H9 (cell line): ENCODE measurements around the gene CPT1A. TPM values are rescaled to one million over a fixed set of nuclear protein-coding genes. Genes with fewer than 3 reads are reported as not detected.

ENCODE experiments used
- DNase-seq: peaks from one replicate; pipeline ENCODE4 v3.0.0-alpha.2; 2017
- H2AFZ ChIP-seq: one replicate; pipeline ENCODE4 v1.6.1; 2013; ENCODE audit warnings: mild to moderate bottlenecking, low read length, control low read depth, moderate library complexity
- H2AK5ac ChIP-seq: 2 replicates; pipeline ENCODE4 v1.6.1; 2013; ENCODE audit warnings: low read length, control low read depth, mixed read lengths; ENCODE audit not compliant: insufficient read length
- H2BK120ac ChIP-seq: one replicate; pipeline ENCODE4 v1.6.1; 2013; ENCODE audit warnings: low read depth, mild to moderate bottlenecking, low read length, control low read depth, inconsistent platforms; ENCODE audit not compliant: poor library complexity, severe bottlenecking
- H2BK12ac ChIP-seq: 2 replicates; pipeline ENCODE4 v1.6.1; 2013; ENCODE audit warnings: low read length, control low read depth, mixed read lengths, low read depth; ENCODE audit not compliant: insufficient read length
- H2BK15ac ChIP-seq: 2 replicates; pipeline ENCODE4 v1.6.1; 2013; ENCODE audit warnings: low read depth, low read length, control low read depth
- H2BK20ac ChIP-seq: one replicate; pipeline ENCODE4 v1.6.1; 2013; ENCODE audit warnings: low read depth, mild to moderate bottlenecking, low read length, control low read depth, inconsistent platforms; ENCODE audit not compliant: poor library complexity, severe bottlenecking
- H2BK5ac ChIP-seq: 2 replicates; pipeline ENCODE4 v1.6.1; 2013; ENCODE audit warnings: low read length, control low read depth, mixed read lengths; ENCODE audit not compliant: insufficient read length
- H3K14ac ChIP-seq: 2 replicates; pipeline ENCODE4 v1.6.1; 2013; ENCODE audit warnings: low read length, control low read depth; ENCODE audit not compliant: insufficient read depth
- H3K18ac ChIP-seq: 2 replicates; pipeline ENCODE4 v1.6.1; 2013; ENCODE audit warnings: low read depth, mild to moderate bottlenecking, mixed read lengths, low read length, control low read depth; ENCODE audit not compliant: insufficient read length
- H3K23ac ChIP-seq: 2 replicates; pipeline ENCODE4 v1.6.1; 2013; ENCODE audit warnings: low read length, control low read depth, mixed read lengths, low read depth; ENCODE audit not compliant: insufficient read length
- H3K23me2 ChIP-seq: 2 replicates; pipeline ENCODE4 v1.6.1; 2013; ENCODE audit warnings: low read depth, mild to moderate bottlenecking, mixed read lengths, low read length, control low read depth; ENCODE audit not compliant: insufficient read length, poor library complexity, severe bottlenecking
- H3K27ac ChIP-seq: 2 replicates; pipeline ENCODE4 v1.5.1; 2013; ENCODE audit warnings: low read length, control low read depth, mixed read lengths, low read depth; ENCODE audit not compliant: insufficient read length
- H3K27me3 ChIP-seq: 2 replicates; pipeline ENCODE4 v1.6.1; 2013; ENCODE audit warnings: low read length, control low read depth, inconsistent platforms; ENCODE audit not compliant: insufficient read depth
- H3K4ac ChIP-seq: 2 replicates; pipeline ENCODE4 v1.6.1; 2013; ENCODE audit warnings: low read depth, mild to moderate bottlenecking, control low read depth, inconsistent platforms, low read length, moderate library complexity
- H3K4me1 ChIP-seq: 2 replicates; pipeline ENCODE4 v1.6.1; 2013; ENCODE audit warnings: low read length, control low read depth, inconsistent platforms; ENCODE audit not compliant: insufficient read depth
- H3K4me2 ChIP-seq: 2 replicates; pipeline ENCODE4 v1.6.1; 2013; ENCODE audit warnings: low read length, control low read depth, mixed read lengths; ENCODE audit not compliant: insufficient read length, insufficient read depth
- H3K56ac ChIP-seq: 2 replicates; pipeline ENCODE4 v1.6.1; 2013; ENCODE audit warnings: low read depth, mild to moderate bottlenecking, mixed read lengths, low read length, control low read depth; ENCODE audit not compliant: insufficient read length
- H3K79me1 ChIP-seq: 2 replicates; pipeline ENCODE4 v1.6.1; 2013; ENCODE audit warnings: low read depth, mild to moderate bottlenecking, moderate library complexity, low read length, control low read depth, inconsistent platforms; ENCODE audit not compliant: insufficient read depth, poor library complexity, severe bottlenecking
- H3K79me2 ChIP-seq: 2 replicates; pipeline ENCODE4 v1.6.1; 2013; ENCODE audit warnings: low read length, control low read depth, inconsistent platforms; ENCODE audit not compliant: insufficient read depth
- H3K9ac ChIP-seq: 2 replicates; pipeline ENCODE4 v1.6.1; 2013; ENCODE audit warnings: low read length, control low read depth, mixed read lengths; ENCODE audit not compliant: insufficient read length; ENCODE audit errors: extremely low read depth
- H3K9me3 ChIP-seq: one replicate; pipeline ENCODE4 v1.6.1; 2013; ENCODE audit warnings: low read depth, low read length, inconsistent platforms; ENCODE audit not compliant: control insufficient read depth
- H3T11ph ChIP-seq: one replicate; pipeline ENCODE4 v1.6.1; 2013; ENCODE audit warnings: mild to moderate bottlenecking, low read length, control low read depth, inconsistent platforms
- H4K20me1 ChIP-seq: one replicate; pipeline ENCODE4 v1.6.1; 2013; ENCODE audit not compliant: control insufficient read depth, insufficient read length, insufficient read depth
- H4K5ac ChIP-seq: 2 replicates; pipeline ENCODE4 v1.6.1; 2013; ENCODE audit warnings: low read depth, mild to moderate bottlenecking, mixed read lengths, low read length, control low read depth; ENCODE audit not compliant: insufficient read length
- H4K8ac ChIP-seq: replicated peaks from 2 replicates; pipeline ENCODE4 v1.6.1; 2013; ENCODE audit warnings: low read length, control low read depth, mixed read lengths, low read depth; ENCODE audit not compliant: insufficient read length
- H4K91ac ChIP-seq: 2 replicates; pipeline ENCODE4 v1.6.1; 2013; ENCODE audit warnings: low read depth, mild to moderate bottlenecking, moderate library complexity, mixed read lengths, low read length, control low read depth; ENCODE audit not compliant: insufficient read length
- H3K27ac Mint-ChIP-seq, 3 experiments: 2 replicates in 2 of 3; 3 replicates in 1 of 3; pipeline ENCODE4 v1.8.0; 2020 to 2021; ENCODE audit warnings: mixed read lengths in 3 of 3, mild to moderate bottlenecking in 1 of 3, moderate library complexity in 1 of 3
- H3K27me3 Mint-ChIP-seq: 2 replicates; pipeline ENCODE4 v1.8.0; 2021; ENCODE audit warnings: low read depth, mild to moderate bottlenecking, moderate library complexity, mixed read lengths
- H3K36me3 Mint-ChIP-seq, 3 experiments: 2 replicates in 2 of 3; 3 replicates in 1 of 3; pipeline ENCODE4 v1.8.0; 2020 to 2021; ENCODE audit warnings: low read depth in 3 of 3, mixed read lengths in 3 of 3; ENCODE audit not compliant: insufficient read depth in 1 of 3
- H3K4me1 Mint-ChIP-seq, 2 experiments: 2 replicates each; pipeline ENCODE4 v1.8.0; 2020; ENCODE audit warnings: mixed read lengths in 2 of 2
- H3K4me3 Mint-ChIP-seq, 2 experiments: 2 replicates in 1 of 2; 3 replicates in 1 of 2; pipeline ENCODE4 v1.8.0; 2020 to 2021; ENCODE audit warnings: mild to moderate bottlenecking in 2 of 2, mixed read lengths in 2 of 2, moderate library complexity in 1 of 2
- H3K9me3 Mint-ChIP-seq, 2 experiments: 2 replicates in 1 of 2; 3 replicates in 1 of 2; pipeline ENCODE4 v1.8.0; 2020; ENCODE audit warnings: mild to moderate bottlenecking in 2 of 2, mixed read lengths in 2 of 2, moderate library complexity in 1 of 2
- CTCF ChIP-seq: fragments of 200-600 bp; sonication (generic); conservative IDR thresholded peaks from 3 replicates; pipeline ENCODE4 v1.8.0; 2021; ENCODE audit warnings: antibody characterized with exemption, mild to moderate bottlenecking
- WGBS: extraction: QIAGEN DNeasy Blood & Tissue Kit; methylation state at CpG from one replicate; pipeline ENCODE4 v1.1.7; 2013; ENCODE audit warnings: missing lambda C conversion rate, low lambda C conversion rate, mixed read lengths; ENCODE audit not compliant: insufficient read length; ENCODE audit errors: extremely low coverage; 5-methylcytosine and 5-hydroxymethylcytosine counted together
- total RNA-seq: library from RNA; stranded (reverse); gene quantifications from 2 replicates; pipeline ENCODE4 v1.2.1, GENCODE V29; 2021

The CPT1A gene
- total RNA-seq, 1 experiment from 2014 or later, result 7.5 TPM

GRCh38 chr11:68734111-68734510, 107.6 kb downstream of the CPT1A start:
- Histone ChIP-seq H3K79me2 (no peaks in the 10 kb centered on the region), H4K20me1 (no peaks in the 10 kb centered on the region), H3K4me2 (no peak overlapping the region), H4K8ac (no peak overlapping the region), H2AFZ (no peak overlapping the region), H4K5ac (no peak overlapping the region), H3K23ac (no peak overlapping the region), H3T11ph (no peak overlapping the region), H4K91ac (no peak overlapping the region), H2BK120ac (no peak overlapping the region), H3K14ac (no peak overlapping the region), H3K9me3 (no peaks in the 10 kb centered on the region), H3K9ac (no peak overlapping the region), H2BK12ac (no peak overlapping the region), H3K27ac (no peak overlapping the region), H3K4ac (no peak overlapping the region), H2BK20ac (no peak overlapping the region), H3K23me2 (no peaks in the 10 kb centered on the region), H3K56ac (no peak overlapping the region), H2AK5ac (no peak overlapping the region), H3K18ac (no peak overlapping the region), H3K4me1 (peaks cover 4% of the 10 kb centered on the region; the same call in 1 of the 2 replicates), H3K79me1 (no peaks in the 10 kb centered on the region), H3K27me3 (no peaks in the 10 kb centered on the region), H2BK5ac (no peak overlapping the region), H2BK15ac (no peak overlapping the region)
- peaks cover 2 to 30% (median 21%) of the 10 kb centered on the region in 3 experiments; a peak in 6 of 7 replicates for H3K36me3 Mint-ChIP-seq
- H3K4me1 Mint-ChIP-seq, result peaks cover 0 to 7% of the 10 kb centered on the region in 2 experiments; a peak in 2 of 4 replicates
- no peaks in the 10 kb centered on the region for H3K27me3 Mint-ChIP-seq
- no peaks in the 10 kb centered on the region for H3K9me3 Mint-ChIP-seq
- no peak overlapping the region for H3K4me3 Mint-ChIP-seq
- H3K27ac Mint-ChIP-seq, result no peak overlapping the region
- no peak for DNase-seq
- no CpG with 5 or more reads among the region's 7 CpGs for WGBS
- TF ChIP-seq CTCF, result no peak
